GM12891 (cell line): ENCODE results near the gene DNAH7.

ENCODE experiments used
- POLR2A ChIP-seq: IDR thresholded peaks from 2 replicates; pipeline ENCODE4 v1.6.1; 2011; ENCODE audit warnings: low read depth, low read length, control low read depth
- POLR2AphosphoS5 ChIP-seq: IDR thresholded peaks from 2 replicates; pipeline ENCODE4 v1.6.1; 2011; ENCODE audit warnings: low read depth, low read length, control low read depth

- no peak for TF ChIP-seq POLR2A
- TF ChIP-seq POLR2AphosphoS5 = no peak
Measured at GRCh38 chr2:195834836-195835235, 233.8 kb downstream of the DNAH7 start.
